SK-N-SH treated with all-trans-retinoic acid at 6 μM for 48 hours (cell line): ENCODE data around the gene CYP17A1.
A peak's percentile ranks its signal among the peaks of the same experiment; 100 is the strongest.

Experiments
- ATAC-seq: fragments of 200-7000 bp; cut with Tn5 transposase; 3 replicates; pipeline ENCODE4 v1.9.1; 2020; ENCODE audit warnings: mild to moderate bottlenecking, moderate library complexity
- ARNTL ChIP-seq: fragments of 450-650 bp; formaldehyde crosslinking; IDR thresholded peaks from 2 replicates; pipeline ENCODE4 v1.5.0; 2020; ENCODE audit warnings: low read depth, mild to moderate bottlenecking, moderate library complexity, borderline replicate concordance
- CSDC2 ChIP-seq: fragments of 250-450 bp; sonication (Bioruptor Pico); IDR thresholded peaks from 2 replicates; pipeline ENCODE4 v1.5.0; 2020; ENCODE audit warnings: mild to moderate bottlenecking, moderate library complexity
- ESRRG ChIP-seq: fragments of 250-450 bp; sonication (Bioruptor Pico); IDR thresholded peaks from 2 replicates; pipeline ENCODE4 v1.6.1; 2021; ENCODE audit warnings: mild to moderate bottlenecking
- GLIS3 ChIP-seq: fragments of 250-450 bp; sonication (Bioruptor Pico); IDR thresholded peaks from 2 replicates; pipeline ENCODE4 v1.5.0; 2020; ENCODE audit warnings: mild to moderate bottlenecking, moderate library complexity
- OSR1 ChIP-seq: fragments of 250-450 bp; sonication (Bioruptor Pico); IDR thresholded peaks from 2 replicates; pipeline ENCODE4 v1.8.0; 2022; ENCODE audit warnings: moderate library complexity, mild to moderate bottlenecking, inconsistent platforms
- PPARA ChIP-seq: fragments of 250-450 bp; sonication (Bioruptor Pico); IDR thresholded peaks from 2 replicates; pipeline ENCODE4 v1.5.0; 2020; ENCODE audit warnings: mild to moderate bottlenecking, borderline replicate concordance
- RARB ChIP-seq: fragments of 250-450 bp; sonication (Bioruptor Pico); IDR thresholded peaks from 2 replicates; pipeline ENCODE4 v1.8.0; 2021; ENCODE audit warnings: mild to moderate bottlenecking, moderate library complexity
- SNAI2 ChIP-seq: fragments of 250-450 bp; sonication (Bioruptor Pico); IDR thresholded peaks from 2 replicates; pipeline ENCODE4 v1.5.0; 2020; ENCODE audit warnings: mild to moderate bottlenecking, moderate library complexity
- TCF4 ChIP-seq: fragments of 250-450 bp; sonication (Bioruptor Pico); IDR thresholded peaks from 2 replicates; pipeline ENCODE4 v1.8.0; 2021; ENCODE audit warnings: mild to moderate bottlenecking, moderate library complexity, borderline replicate concordance
- TOX ChIP-seq: fragments of 250-450 bp; sonication (Bioruptor Pico); IDR thresholded peaks from 2 replicates; pipeline ENCODE4 v1.8.0; 2021; ENCODE audit warnings: mild to moderate bottlenecking, moderate library complexity, borderline replicate concordance
- ZC3H10 ChIP-seq: fragments of 250-450 bp; sonication (Bioruptor Pico); IDR thresholded peaks from 2 replicates; pipeline ENCODE4 v1.5.1; 2021; ENCODE audit warnings: mild to moderate bottlenecking, moderate library complexity
- ZNF565 ChIP-seq: fragments of 450-650 bp; formaldehyde crosslinking; conservative IDR thresholded peaks from 2 replicates; pipeline ENCODE4 v1.5.0; 2020; ENCODE audit warnings: low read depth, mild to moderate bottlenecking, moderate library complexity
- ZNF70 ChIP-seq: fragments of 450-650 bp; formaldehyde crosslinking; IDR thresholded peaks from 2 replicates; pipeline ENCODE4 v1.5.0; 2020; ENCODE audit warnings: mild to moderate bottlenecking, moderate library complexity
- ZNF8 ChIP-seq: fragments of 450-650 bp; formaldehyde crosslinking; IDR thresholded peaks from 2 replicates; pipeline ENCODE4 v1.5.0; 2020; ENCODE audit warnings: mild to moderate bottlenecking, moderate library complexity
- TF ChIP-seq, protein P1 (sequence below): fragments of 250-450 bp; sonication (Bioruptor Pico); IDR thresholded peaks from 2 replicates; pipeline ENCODE4 v1.5.1; 2021; ENCODE audit warnings: mild to moderate bottlenecking, moderate library complexity
- TF ChIP-seq, protein P2 (sequence below): fragments of 250-450 bp; sonication (Bioruptor Pico); IDR thresholded peaks from 2 replicates; pipeline ENCODE4 v1.8.0; 2021; ENCODE audit warnings: low read depth, mild to moderate bottlenecking, moderate library complexity, borderline replicate concordance
- TF ChIP-seq, protein P3 (sequence below): fragments of 250-450 bp; sonication (Bioruptor Pico); IDR thresholded peaks from 2 replicates; pipeline ENCODE4 v1.5.1; 2020; ENCODE audit warnings: low read depth, mild to moderate bottlenecking, moderate library complexity
- TF ChIP-seq, protein P4 (sequence below): fragments of 250-450 bp; sonication (Bioruptor Pico); IDR thresholded peaks from 2 replicates; pipeline ENCODE4 v1.8.0; 2020; ENCODE audit warnings: mild to moderate bottlenecking, moderate library complexity, borderline replicate concordance
- TF ChIP-seq, protein P5 (sequence below): fragments of 250-450 bp; sonication (Bioruptor Pico); IDR thresholded peaks from 2 replicates; pipeline ENCODE4 v1.5.0; 2020; ENCODE audit warnings: mild to moderate bottlenecking, moderate library complexity

Gene CYP17A1

DNA sequence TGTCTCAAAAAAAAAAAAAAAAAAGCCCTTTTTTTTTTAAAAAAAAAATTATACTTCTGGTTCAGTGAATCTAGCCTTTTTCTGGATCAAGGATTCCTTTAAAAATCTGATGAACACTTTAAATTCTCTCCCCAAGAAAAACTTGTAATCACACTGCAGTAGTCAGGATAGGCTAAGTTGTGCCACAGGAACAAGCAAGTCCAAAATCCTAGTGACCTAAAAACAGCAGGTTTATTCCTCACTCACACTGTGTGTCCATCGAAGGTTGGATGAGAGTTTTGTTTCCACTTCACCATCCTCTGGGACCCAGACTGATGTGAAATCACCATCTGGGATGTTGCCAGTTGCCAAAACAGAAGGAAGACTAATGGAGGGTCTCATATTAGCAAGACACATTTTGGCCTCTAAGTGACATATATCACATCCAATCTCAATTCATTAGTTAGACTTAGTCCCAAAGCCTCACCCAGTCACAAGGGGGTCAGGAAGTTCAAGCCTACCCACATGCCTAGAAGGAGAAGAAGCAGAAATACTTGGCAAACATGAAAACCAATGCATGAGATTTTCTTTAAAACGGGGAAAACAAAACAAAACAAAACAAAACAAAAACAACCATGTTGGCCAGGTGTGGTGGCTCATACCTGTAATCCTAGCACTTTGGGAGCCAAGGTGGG is 32.7 kb downstream of the CYP17A1 start:
- TF ChIP-seq, protein P1, sequence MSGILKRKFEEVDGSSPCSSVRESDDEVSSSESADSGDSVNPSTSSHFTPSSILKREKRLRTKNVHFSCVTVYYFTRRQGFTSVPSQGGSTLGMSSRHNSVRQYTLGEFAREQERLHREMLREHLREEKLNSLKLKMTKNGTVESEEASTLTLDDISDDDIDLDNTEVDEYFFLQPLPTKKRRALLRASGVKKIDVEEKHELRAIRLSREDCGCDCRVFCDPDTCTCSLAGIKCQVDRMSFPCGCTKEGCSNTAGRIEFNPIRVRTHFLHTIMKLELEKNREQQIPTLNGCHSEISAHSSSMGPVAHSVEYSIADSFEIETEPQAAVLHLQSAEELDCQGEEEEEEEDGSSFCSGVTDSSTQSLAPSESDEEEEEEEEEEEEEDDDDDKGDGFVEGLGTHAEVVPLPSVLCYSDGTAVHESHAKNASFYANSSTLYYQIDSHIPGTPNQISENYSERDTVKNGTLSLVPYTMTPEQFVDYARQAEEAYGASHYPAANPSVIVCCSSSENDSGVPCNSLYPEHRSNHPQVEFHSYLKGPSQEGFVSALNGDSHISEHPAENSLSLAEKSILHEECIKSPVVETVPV: no peak
- TF ChIP-seq SNAI2 (CRISPR knock-in tag): no peak
- no peak for TF ChIP-seq TOX (CRISPR knock-in tag)
- no peak for TF ChIP-seq ESRRG (CRISPR knock-in tag)
- TF ChIP-seq, protein P2, sequence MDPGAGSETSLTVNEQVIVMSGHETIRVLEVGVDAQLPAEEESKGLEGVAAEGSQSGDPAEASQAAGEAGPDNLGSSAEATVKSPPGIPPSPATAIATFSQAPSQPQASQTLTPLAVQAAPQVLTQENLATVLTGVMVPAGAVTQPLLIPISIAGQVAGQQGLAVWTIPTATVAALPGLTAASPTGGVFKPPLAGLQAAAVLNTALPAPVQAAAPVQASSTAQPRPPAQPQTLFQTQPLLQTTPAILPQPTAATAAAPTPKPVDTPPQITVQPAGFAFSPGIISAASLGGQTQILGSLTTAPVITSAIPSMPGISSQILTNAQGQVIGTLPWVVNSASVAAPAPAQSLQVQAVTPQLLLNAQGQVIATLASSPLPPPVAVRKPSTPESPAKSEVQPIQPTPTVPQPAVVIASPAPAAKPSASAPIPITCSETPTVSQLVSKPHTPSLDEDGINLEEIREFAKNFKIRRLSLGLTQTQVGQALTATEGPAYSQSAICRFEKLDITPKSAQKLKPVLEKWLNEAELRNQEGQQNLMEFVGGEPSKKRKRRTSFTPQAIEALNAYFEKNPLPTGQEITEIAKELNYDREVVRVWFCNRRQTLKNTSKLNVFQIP: no peak
- TF ChIP-seq ZC3H10: no peak
- TF ChIP-seq, protein P3, sequence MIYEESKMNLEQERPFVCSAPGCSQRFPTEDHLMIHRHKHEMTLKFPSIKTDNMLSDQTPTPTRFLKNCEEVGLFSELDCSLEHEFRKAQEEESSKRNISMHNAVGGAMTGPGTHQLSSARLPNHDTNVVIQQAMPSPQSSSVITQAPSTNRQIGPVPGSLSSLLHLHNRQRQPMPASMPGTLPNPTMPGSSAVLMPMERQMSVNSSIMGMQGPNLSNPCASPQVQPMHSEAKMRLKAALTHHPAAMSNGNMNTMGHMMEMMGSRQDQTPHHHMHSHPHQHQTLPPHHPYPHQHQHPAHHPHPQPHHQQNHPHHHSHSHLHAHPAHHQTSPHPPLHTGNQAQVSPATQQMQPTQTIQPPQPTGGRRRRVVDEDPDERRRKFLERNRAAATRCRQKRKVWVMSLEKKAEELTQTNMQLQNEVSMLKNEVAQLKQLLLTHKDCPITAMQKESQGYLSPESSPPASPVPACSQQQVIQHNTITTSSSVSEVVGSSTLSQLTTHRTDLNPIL: no peak
- TF ChIP-seq TCF4 (CRISPR knock-in tag): no peak
- TF ChIP-seq GLIS3 (CRISPR knock-in tag): no peak
- TF ChIP-seq PPARA (CRISPR knock-in tag): no peak
- TF ChIP-seq ARNTL (CRISPR knock-in tag): no peak
- TF ChIP-seq, protein P4, sequence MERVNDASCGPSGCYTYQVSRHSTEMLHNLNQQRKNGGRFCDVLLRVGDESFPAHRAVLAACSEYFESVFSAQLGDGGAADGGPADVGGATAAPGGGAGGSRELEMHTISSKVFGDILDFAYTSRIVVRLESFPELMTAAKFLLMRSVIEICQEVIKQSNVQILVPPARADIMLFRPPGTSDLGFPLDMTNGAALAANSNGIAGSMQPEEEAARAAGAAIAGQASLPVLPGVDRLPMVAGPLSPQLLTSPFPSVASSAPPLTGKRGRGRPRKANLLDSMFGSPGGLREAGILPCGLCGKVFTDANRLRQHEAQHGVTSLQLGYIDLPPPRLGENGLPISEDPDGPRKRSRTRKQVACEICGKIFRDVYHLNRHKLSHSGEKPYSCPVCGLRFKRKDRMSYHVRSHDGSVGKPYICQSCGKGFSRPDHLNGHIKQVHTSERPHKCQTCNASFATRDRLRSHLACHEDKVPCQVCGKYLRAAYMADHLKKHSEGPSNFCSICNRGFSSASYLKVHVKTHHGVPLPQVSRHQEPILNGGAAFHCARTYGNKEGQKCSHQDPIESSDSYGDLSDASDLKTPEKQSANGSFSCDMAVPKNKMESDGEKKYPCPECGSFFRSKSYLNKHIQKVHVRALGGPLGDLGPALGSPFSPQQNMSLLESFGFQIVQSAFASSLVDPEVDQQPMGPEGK (CRISPR knock-in tag): no peak
- no peak for TF ChIP-seq ZNF565
- TF ChIP-seq CSDC2 (CRISPR knock-in tag): no peak
- TF ChIP-seq ZNF8 (CRISPR knock-in tag): no peak
- no peak for TF ChIP-seq ZNF70 (CRISPR knock-in tag)
- TF ChIP-seq, protein P5, sequence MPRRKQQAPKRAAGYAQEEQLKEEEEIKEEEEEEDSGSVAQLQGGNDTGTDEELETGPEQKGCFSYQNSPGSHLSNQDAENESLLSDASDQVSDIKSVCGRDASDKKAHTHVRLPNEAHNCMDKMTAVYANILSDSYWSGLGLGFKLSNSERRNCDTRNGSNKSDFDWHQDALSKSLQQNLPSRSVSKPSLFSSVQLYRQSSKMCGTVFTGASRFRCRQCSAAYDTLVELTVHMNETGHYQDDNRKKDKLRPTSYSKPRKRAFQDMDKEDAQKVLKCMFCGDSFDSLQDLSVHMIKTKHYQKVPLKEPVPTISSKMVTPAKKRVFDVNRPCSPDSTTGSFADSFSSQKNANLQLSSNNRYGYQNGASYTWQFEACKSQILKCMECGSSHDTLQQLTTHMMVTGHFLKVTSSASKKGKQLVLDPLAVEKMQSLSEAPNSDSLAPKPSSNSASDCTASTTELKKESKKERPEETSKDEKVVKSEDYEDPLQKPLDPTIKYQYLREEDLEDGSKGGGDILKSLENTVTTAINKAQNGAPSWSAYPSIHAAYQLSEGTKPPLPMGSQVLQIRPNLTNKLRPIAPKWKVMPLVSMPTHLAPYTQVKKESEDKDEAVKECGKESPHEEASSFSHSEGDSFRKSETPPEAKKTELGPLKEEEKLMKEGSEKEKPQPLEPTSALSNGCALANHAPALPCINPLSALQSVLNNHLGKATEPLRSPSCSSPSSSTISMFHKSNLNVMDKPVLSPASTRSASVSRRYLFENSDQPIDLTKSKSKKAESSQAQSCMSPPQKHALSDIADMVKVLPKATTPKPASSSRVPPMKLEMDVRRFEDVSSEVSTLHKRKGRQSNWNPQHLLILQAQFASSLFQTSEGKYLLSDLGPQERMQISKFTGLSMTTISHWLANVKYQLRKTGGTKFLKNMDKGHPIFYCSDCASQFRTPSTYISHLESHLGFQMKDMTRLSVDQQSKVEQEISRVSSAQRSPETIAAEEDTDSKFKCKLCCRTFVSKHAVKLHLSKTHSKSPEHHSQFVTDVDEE (CRISPR knock-in tag): no peak
- no peak for ATAC-seq

DNA sequence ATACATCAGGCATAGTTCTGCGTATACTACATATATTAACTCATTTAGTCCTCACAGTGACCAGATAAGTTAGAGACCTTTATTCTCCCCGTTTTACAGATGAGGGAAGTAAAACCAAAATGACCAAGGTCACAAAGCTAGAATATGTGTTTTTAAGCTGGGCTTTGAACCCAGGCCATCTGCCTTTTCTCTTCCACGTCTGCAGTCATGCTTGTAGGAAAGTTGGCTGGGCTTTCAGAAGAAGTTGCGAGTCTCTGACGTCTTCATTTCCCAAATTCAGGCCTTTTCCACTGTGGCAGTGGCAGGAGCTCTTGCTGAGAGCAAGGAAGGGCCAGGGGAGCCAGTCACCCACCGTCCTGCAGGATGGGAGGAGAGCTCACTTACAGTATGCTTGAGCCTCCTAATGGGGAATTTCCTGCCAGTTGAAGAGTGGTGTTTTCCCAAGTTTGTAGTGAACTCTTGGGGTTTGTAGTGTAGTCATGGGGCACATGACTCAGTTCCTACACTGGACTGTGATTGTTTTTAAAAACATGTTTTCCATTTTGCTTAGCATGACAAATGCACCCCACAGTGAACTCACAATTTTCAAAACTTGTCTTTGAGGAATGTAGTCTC is 34.2 kb downstream of the CYP17A1 start:
- TF ChIP-seq OSR1 (no peak), GLIS3 (CRISPR knock-in tag) (no peak), ZC3H10 (no peak), RARB (CRISPR knock-in tag) (no peak), CSDC2 (CRISPR knock-in tag) (no peak)
- TF ChIP-seq, protein P4 (CRISPR knock-in tag): no peak
- peak; percentile 83 for ATAC-seq
